ENCODE measurements around the gene KSR2.

DNA sequence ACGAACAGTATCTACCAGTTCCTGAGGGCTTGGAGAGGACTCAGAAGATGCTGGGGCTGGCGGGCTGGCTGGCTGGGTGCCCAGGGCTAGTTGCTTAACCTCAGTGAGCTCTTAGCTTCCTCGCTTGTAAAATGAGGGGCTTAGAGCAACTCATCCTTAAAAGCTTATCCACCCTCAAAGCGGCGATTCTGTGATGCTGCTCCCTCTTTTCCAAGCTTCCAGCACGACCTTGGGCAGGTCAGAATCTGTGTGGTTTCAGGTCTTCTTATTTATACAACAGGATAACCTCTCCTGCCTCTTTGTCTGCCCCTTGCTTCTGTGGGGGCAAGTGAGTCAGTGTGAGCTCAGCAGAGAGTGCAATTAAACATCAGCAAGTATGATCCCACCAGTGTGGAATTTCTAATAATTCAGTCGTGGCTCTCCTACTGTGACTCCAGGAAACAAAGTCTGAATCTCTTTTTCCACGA, 281.8 kb downstream of the KSR2 start:
- TF ChIP-seq POLR2A (IDR thresholded peaks at IDR 0.05; ENCODE audit: low read depth, low read length) (no peak), TAF1 (IDR thresholded peaks at IDR 0.05; ENCODE audit: borderline replicate concordance, low read depth, low read length) (no peak)

Data from GM12892 (cell line).